Bone marrow (tissue), 2 donors: ENCODE measurements around the gene SNAP29.
"Not testable (repeated sequence)": the region's sequence is repeated elsewhere in the genome, so short reads cannot be mapped to it uniquely, and the experiment has no call there.

Source experiments
- DNase-seq, 2 donors: peaks; one replicate each; lab custom pipeline; 2025; lab: John Stamatoyannopoulos, UW

SNAP29 gene

DNA sequence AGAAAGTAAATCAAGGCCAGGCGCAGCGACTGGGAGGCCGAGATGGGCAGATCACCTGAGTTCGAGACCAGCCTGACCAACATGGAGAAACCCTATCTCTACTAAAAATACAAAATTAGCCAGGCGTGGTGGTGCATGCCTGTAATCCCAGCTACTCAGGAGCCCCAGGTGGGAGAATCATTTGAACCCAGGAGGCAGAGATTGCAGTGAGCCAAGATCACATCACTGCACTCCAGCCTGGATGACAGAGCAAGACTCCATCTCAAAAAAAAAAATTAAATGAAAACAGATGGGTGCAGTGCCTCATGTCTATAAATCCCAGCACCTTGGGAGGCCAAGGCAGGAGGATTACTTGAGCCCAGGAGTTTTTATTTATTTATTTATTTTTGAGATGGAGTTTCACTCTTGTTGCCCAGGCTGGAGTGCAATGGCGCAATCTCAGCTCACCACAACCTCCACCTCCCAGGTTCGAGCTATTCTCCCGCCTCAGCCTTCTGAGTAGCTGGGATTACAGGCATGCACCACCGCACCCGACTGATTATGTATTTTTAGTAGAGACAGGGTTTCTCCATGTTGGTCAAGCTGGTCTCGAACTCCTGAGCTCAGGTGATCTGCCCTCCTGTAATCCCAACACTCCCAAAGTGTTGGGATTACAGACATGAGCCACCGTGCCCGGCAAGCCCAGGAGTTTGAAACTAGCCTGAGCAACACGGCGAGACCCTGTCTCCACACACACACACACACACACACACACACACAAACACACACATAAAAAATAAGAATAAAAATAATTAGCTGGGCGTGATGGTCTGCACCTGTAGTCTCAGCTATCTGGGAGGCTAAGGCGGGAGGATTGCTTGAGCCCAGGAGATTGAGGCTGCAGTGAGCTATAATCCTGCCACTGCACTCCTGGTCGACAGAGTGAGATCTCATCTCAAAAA, 42.6 kb downstream of the SNAP29 start:
- DNase-seq = not testable (repeated sequence)

- DNase-seq = no peak
These were observed 44.3 kb downstream of the SNAP29 start for GRCh38 chr22:20903093-20903492.

DNA sequence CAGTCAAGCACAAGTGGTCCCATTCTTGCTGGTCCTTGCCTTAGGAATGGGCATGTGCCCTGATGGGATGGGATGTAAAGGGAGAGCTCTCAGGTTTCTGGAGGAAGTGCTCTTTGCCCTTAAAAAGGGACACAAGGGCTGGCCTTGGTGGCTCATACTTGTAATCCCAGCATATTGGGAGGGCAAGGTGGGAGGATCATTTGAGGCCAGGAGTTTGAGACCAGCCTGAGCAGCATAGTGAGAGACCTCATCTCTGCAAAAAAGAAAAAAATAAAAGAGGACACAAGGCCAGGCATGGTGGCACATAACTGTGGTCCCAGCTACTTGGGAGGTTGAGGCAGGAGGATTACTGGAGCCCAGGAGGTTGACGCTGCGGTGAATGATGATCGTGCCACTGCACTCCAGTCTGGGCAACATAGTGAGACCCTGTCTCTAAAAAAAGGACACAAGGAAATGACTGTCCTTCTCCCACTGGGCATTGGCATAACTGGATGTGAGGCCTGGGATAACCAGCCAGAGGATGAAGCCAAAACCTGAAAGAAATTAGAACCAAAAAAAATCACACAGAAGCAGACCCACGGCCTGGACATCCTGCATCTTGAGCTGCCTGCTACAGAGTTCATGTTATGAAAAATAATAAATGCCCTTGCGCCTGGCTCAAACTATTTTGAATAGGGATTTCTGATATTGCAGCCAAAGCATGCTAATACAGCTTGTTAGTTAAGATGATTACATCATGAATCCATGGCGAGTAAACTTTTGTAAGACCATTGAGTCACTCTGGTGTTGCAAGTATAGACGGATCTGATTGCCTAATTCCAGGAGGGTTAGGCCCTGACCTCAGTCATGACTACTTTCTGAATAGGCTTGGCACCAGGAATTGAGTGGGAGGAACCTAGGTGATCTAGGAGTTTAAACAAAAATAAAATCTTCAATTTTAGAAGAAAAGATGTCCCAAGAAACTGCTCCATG, 45.5 kb downstream of the SNAP29 start:
- peak in 1 of 2 donors; percentile 13 for DNase-seq

DNA sequence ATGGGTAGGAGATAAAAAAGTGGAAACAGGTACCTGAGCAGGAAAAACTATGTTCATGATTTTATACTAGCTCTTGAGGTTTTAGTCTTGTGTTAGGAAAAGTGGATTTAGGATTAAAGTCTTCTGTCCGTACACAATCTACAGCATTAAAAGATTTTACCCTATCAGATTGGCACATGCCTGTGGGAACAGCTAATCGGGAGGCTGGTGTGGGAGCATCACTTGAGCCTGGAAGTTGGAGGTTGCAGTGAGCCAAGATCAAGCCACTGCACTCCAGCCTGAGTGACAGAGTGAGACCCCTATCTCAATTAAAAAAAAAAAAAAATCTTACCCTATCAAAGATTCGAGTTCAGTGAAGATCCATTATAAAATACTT, 46.2 kb downstream of the SNAP29 start:
- no peak for DNase-seq

DNA sequence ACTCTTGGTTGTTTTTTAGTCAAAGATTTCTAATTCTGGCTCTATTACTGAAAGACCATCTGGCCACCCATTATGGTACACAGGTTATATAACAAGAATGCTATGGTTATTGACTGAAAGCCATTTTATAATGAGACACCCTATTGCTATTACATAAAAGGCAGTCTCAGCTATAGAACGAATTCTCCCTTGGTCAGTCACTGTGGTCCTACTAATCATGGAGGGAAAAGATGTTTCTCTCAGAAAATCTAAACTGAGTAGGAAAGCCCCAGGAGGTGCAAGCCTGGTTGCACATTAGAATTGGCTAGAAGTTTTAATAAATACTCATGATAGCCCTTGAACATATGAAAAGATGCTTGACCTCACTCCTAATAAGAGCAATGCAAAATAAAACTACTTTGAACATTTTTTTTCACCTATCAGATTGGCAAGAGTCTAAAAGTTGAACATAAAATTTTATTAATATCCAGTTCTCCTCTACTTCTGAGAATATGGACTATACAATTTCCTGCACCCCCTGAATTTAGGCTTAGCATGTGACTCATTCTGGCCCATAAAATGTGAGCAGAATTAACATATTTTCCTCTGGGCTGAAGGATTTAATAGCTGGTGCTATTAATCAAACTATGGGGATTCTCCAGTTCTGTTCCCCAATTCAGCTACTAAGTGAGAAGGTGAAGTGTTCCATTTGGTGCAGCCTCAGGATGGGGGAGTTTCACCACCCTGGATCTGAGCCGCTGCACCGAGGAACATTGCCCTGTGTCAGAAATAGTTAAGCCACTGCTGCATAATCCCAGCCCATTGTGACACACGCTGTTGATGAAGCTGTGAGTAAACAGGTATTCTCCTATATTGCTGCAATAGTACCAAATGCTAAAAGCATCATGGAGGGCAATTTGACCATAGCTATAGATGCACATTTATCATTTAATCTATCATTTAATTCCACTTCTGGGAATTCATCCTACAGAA, 46.9 kb downstream of the SNAP29 start:
- DNase-seq = no peak

DNA sequence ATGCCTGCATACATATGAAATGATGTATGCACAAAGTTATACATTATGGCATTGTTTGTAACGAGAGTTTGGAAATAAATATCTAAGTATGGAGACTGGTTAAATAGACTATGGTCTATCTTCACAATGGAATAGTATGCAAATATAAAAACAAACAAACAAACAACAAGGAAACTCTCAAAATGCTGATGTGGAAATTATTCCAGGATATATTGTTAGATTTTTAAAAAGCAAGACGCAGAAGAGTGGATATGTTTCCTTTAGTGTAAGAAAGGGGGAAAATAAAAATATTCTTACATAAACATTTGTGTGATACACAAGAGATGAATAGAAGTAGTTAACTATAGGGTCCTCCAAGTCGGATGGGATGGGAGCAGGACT, 47.6 kb downstream of the SNAP29 start:
- no peak for DNase-seq

GRCh38 chr22:20908717-20909116, 49.9 kb downstream of the SNAP29 start:
- DNase-seq = not testable (repeated sequence)

GRCh38 chr22:20909543-20910303, 50.9 kb downstream of the SNAP29 start:
- DNase-seq = no peak

DNA sequence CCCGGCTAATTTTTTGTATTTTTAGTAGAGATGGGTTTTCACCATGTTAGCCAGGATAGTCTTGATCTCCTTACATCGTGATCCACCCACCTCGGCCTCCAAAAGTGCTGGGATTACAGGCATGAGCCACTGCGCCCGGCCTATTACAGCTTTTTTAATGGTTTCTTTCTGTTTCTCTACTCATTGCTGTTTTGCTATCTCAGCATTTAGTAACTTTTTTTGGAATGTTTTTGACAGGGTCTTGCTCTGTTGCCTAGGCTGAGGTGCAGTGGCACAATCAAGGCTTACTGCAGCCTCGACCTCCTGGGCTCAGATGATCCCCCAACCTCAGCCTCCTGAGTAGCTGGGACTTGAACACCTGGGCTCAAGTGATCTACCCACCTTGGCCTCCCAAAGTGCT, 53.7 kb downstream of the SNAP29 start:
- DNase-seq = no peak

DNA sequence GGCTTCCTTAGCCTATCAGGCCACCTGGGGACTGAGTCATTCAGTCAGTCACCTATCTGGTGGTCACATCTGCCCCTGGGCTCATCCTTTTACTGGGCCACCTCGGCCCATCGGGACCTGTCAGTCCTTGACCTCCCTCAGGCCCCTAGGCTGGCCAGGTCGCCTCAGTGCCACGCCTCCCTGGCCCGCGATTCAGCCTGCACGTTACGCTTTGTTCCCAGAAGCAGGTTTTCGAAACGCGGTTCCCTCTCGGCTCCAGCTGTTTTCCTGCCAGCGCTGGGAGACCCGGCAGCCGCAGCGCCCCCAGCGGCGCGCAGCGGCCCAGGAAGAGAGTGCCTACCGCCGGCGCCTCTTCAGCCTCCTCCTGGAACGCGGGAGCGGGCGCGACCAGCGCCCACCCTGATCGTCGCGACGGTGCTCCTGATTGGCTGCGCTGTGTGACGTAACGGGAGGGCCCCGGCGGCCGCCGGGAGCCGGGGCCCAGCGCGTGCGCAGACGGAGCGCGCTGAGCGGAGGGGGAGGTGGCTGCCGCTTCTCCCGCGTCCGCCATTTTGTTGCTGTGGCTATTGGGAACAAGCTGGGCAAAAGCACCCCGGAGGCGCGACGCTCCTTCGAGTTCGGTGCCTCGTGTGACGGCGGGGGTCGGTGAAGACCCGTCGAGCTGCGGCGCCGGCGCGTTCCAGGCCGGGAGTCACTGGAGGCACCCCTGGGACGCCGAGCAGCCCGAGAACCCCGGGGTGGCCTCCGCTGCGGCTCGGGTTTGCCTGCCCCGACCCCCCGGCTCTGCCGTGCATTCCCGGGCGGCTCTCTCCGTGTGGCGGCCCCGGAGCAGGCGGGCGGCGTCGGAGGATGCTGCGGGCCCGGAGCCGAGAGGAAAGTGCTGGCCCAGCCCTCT, 58.4 kb downstream of the SNAP29 start, which contains the start of gene CRKL:
CRKL (plus strand) TSS at position 492 of the 895 bp plus-strand sequence. CDS start 528 bp downstream, outside the sequence.
- DNase-seq = peak; percentile 95 to 96

- DNase-seq = no peak
These were observed 59.9 kb downstream of the SNAP29 start for GRCh38 chr22:20918663-20919218.

GRCh38 chr22:20919718-20920117, 60.9 kb downstream of the SNAP29 start:
- no peak for DNase-seq

DNA sequence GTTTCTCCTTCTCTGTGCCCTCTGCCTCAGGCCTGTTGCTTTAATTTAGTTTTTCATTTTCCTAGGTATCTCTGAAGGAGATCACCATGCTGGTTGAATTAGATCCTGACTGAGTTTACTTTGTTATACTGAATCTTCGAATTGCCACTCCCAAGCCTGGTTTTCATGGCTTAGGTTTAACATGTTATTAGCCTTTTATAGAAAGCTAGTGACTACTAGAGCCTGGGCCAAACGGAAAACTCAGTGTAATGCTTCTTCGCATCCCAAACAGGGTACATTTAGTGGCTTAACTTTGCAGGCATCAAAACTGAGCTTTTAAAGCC, 62.0 kb downstream of the SNAP29 start:
- no peak for DNase-seq

DNA sequence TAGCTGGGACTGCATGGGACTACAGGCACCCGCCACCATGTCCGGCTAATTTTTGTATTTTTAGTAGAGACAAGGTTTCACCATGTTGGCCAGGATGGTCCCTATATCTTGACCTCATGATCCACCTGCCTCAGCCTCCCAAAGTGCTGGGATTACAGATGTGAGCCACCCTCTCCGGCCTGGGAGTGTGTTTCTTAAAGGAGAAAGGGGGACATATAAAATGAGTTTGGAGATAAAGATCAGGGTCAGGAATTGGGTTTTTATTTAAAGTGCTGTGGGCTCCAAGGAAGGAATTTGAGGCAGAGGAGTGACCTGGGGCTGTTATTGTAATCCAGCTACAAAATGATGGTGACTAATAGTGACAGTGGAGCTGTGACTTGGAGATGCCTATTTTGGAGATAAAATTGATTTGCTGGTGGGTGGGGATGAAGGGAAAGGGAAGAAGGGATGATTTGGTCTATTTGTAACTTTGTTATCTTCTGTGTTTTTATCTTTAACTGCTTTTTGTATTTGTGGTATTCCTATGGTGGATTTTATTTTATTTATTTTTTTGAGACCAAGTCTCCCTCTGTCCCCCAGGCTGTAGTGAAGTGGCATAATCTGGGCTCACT, 63.4 kb downstream of the SNAP29 start:
- no peak for DNase-seq

DNA sequence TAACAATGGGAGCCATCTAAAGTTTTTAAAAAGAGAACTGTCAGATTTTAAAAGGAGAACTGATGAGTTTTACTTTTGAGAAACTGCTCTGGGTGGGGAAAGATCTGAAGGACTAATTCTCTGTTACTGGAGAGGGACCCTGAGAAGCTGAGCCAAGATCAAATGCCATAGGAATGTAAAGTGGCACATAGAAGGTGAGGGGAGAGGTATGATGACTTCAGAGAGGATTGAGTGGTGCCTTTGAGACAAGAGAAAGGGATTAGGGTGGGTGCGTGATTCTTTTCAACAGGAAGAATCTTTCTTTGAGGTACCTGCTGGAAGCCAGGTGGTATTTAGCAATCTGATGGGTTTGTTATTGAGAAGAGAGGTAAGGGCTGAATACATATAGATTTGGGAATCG, 67.4 kb downstream of the SNAP29 start:
- DNase-seq = no peak

DNA sequence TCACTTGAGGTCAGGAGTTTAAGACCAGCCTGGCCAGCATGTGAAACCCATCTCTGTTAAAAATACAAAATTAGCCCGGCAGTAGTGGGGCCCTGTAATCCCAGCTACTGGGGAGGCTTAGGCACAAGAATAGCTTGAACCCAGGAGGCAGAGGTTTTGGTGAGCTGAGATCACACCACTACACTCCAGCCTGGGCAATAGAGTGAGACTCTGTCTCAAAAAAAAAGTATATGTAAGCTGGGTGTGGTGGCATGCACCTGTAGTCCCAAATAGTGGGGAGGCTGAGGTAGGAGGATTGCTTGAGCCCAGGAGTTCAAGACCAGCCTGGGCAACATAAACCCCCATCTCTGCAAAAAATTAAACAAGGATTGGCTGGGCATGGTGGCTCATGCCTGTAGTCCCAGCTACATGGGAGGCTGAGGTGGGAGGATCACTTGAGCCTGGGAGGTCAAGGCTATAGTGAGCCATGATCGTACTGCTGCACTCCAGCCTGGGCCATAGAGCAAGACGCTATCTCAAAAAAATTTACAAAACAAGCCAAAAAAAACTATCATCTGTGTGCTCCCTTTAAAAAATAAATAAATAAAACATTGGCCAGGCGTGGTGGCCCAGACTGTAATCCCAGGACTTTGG, 69.2 kb downstream of the SNAP29 start:
- no peak for DNase-seq

DNA sequence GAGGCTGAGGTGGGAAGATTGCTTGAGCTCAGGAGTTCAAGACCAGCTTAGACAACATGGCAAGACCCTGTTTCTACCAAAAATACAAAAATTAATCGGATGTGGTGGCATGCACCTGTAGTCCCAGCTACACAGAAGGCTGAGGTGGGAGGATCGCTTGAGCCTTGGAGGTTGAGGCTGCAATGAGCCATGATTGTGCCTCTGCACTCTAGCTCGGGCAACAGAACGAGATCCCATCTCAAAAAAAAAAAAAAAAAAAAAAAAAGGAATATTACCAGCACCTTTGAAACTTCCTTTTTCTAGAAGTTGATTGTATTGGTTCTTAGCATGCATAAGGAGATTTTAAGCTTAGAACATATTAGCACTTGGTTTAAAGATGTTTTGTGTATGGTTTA, 69.8 kb downstream of the SNAP29 start:
- DNase-seq = no peak

GRCh38 chr22:20930004-20930403, 71.2 kb downstream of the SNAP29 start:
- DNase-seq = no peak
